GM12872 (cell line): ENCODE data around the gene SPTAN1.

ENCODE experiments used
- TF ChIP-seq, protein P1 (sequence below): IDR thresholded peaks from 3 replicates; pipeline ENCODE4 v1.5.1; 2011; ENCODE audit warnings: low read depth, mild to moderate bottlenecking, low read length, moderate library complexity; ENCODE audit not compliant: insufficient read depth

Gene SPTAN1

DNA sequence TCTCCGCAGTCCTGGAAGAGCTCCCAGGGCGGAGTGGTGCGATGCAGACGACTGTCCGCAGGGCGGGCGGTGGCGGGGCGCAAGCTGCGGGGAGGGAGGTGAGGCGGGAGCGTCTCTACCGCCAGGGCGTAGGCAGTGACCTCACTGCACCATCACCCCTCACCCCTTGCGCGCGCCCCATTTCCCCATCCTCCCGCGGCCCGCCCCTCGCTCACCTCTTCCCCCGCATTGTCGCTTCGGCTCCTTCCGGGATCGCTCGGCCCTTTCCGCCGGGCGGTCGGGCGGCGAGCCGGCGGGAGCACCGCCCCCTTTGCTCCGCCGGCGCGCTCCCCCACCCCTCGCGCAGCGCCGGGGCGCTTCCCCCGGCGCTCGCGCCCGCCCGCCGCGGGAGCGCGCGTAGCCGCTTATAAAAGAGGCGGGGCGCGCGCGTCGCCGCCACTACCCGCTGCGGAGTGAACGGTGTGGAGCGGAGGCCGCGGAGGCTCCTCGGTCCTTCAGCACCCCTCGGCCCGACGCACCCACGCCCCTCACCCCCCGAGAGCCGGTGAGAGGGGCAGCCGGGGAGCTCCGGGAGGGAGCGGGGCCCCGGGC, at the start of gene SPTAN1:
SPTAN1 (plus strand) TSS at position 435 of the 591 bp plus-strand sequence. CDS start 14,154 bp downstream, outside the sequence.
- TF ChIP-seq, protein P1, sequence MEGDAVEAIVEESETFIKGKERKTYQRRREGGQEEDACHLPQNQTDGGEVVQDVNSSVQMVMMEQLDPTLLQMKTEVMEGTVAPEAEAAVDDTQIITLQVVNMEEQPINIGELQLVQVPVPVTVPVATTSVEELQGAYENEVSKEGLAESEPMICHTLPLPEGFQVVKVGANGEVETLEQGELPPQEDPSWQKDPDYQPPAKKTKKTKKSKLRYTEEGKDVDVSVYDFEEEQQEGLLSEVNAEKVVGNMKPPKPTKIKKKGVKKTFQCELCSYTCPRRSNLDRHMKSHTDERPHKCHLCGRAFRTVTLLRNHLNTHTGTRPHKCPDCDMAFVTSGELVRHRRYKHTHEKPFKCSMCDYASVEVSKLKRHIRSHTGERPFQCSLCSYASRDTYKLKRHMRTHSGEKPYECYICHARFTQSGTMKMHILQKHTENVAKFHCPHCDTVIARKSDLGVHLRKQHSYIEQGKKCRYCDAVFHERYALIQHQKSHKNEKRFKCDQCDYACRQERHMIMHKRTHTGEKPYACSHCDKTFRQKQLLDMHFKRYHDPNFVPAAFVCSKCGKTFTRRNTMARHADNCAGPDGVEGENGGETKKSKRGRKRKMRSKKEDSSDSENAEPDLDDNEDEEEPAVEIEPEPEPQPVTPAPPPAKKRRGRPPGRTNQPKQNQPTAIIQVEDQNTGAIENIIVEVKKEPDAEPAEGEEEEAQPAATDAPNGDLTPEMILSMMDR, result no peak

DNA sequence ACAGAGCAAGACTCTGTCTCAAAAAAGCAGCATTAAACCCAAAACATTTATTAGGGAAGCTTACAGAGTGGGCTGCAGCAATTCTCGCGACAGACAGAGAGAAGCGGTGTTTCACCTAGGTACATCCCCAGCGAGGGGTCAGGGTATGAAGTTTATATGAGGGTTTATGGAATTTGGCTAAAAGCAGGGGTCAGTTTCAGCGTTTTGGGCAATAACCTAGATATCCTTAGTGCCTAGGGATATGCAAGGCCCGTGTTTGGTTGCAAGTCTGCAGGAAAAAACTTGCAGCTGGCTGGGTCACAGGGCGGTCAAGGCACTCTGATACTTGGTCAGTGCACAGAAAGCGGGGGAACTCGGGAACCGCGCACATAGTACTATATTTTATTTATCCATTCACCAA, 48.5 kb upstream of the SPTAN1 start:
- TF ChIP-seq, protein P1, result no peak

DNA sequence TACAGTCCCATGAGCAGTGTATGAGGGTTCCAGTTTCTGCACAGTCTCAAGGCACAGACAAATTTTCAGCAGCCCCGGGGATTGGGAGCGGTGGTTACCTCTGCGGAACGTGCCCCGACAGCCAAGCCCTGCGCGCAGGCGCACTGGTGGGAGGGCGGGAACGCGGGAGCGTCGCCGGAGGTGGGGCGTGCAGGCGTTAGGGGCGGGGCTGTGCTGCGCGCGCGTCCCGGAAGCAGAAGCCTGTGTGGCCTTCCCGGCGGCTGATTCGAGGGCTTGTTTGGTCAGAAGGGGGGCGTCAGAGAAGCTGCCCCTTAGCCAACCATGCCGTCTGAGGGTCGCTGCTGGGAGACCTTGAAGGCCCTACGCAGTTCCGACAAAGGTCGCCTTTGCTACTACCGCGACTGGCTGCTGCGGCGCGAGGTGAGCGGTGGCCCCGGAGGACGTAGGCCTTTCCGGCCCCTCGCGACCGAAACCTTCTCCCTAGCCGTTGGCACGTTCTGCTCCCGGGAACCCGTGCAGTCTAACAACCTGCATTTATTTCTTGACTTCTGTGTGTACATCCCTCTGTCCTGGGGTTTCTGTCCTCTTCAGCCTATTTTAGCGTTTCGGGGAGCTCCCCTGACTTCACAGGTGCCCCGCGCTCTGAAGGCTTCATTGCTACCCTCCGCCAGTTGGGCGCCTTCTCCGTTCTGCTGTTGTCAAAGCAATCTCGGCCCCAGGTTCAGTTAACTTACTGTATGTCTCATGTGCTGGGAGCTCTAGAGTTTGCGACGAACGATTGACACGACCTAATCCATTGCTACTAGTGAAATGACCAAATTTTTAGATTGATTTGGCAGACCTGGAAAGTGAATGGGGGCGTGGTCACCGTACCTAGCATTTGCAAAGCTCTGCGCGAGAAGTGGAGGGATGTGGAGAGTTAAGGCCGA, 47.6 kb upstream of the SPTAN1 start, which contains the start of gene GLE1:
GLE1 (plus strand) TSS at position 235 of the 929 bp plus-strand sequence; CDS start at position 322, 87 bp downstream.
- TF ChIP-seq, protein P1, result no peak

DNA sequence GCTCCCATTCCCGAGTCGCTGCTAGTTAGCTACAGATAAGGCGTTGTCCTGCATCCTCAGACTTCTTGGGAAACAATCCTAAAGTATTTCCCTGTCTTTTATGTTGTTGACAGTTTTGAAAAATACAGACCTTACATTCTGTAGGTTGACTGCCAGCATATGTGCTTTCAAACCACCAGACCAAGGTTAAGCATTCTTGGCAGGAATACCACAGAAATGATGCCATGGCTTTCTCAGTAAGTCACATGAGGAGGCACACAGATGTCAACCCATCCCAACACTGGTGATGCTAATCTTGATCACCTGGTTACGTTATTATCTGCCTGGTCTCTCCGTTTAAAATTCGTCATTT, 47.0 kb upstream of the SPTAN1 start:
- TF ChIP-seq, protein P1, result no peak

DNA sequence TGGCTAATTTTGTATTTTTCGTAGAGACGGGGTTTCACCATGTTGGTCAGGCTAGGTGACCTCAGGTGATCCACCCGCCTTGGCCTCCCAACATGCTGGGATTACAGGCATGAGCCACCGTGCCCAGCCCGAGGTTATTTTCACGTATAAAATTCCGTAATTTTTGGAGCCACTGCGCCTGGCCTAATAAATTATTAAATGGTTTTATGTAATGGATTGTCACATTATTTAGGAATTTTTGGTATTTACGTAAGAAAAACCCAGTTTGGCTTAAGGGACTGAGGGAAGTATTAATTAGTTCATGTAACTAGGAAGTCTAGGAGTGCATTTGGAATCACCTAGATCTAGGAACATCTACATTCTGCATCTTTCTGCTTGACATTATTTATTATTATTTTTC, 39.6 kb upstream of the SPTAN1 start:
- TF ChIP-seq, protein P1, result no peak

DNA sequence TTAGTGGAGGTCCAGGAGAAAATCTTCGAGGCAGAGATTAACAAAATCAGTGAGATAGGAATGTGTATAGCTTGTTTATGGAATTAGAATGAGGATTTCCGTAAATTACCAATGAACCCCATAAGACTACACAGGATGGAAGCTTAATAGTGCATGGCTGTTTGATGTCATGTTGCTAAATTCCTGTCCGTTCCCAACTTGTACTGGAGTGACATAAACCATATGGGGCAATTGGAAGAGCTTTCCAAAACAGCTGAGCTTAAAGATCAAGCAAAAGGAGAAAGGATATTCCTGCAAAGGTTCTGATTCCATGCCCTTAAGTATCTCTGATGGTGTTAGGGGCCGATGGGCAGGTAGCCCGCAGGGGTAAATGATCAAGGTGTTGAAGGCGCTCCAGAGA, 30.4 kb upstream of the SPTAN1 start:
- TF ChIP-seq, protein P1, result no peak

DNA sequence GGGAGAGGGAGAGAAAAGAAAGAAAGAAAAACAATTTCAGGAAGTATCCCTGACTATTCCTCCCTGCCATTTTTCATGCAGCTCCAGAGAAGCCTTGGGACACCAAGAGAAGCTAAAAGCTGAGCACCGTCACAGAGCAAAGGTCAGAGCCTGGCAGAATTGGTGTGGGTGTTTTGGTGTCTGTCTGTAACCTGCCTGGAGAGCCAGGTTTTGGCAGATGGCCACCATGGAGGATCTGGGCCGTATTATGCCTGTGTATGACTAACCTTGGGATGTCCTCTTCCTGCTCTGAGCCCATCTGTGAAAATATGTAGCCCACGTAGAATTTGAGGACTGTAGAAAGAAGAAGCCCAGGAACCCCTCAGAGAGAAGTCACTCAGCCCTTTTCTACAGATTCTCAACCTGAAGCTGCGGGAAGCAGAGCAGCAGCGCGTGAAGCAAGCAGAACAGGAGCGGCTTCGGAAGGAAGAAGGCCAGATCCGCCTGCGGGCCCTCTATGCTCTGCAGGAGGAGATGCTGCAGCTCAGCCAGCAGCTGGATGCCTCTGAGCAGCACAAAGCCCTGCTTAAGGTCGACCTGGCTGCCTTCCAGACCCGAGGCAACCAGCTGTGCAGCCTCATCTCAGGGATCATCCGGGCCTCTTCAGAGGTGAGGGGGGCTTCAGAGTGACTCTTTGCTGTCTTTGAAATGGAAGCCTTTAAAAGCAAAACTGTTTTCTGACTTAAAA, 29.0 kb upstream of the SPTAN1 start:
- TF ChIP-seq, protein P1, result no peak
